ENCODE results near the gene SEMA4G. TPM values are rescaled to one million over a fixed set of nuclear protein-coding genes. Genes with fewer than 3 reads are reported as not detected.

SEMA4G gene
- total RNA-seq, 1 experiment from 2014 or later: 0.70 TPM

GRCh38 chr10:100978901-100979195 lies 9.5 kb downstream of the SEMA4G start:
- DNase-seq: no peak
- H3K9me3 ChIP-seq (ENCODE audit: insufficient read depth, low read depth): no peaks in the 10 kb centered on the region
- H3K4me2 ChIP-seq: no peak overlapping the region
- POLR2A ChIA-PET (ENCODE audit: unreplicated experiment): no interaction called here
- no TSS peak for BruUV-seq (replicated peaks)
- intact Hi-C loops (cut with micrococcal nuclease; ENCODE audit: unreplicated experiment): no loop called here
- H3K4me1 ChIP-seq (replicated peaks; ENCODE audit: insufficient read depth): peaks cover 9% of the 10 kb centered on the region
- no peaks in the 10 kb centered on the region for H3K27me3 ChIP-seq (ENCODE audit: insufficient read depth, low read depth)
- CTCF ChIA-PET: no interaction called here
- H3K79me2 ChIP-seq (ENCODE audit: low read depth): no peaks in the 10 kb centered on the region
- H3K9me2 ChIP-seq (ENCODE audit: insufficient read depth): no peaks in the 10 kb centered on the region
- no peak overlapping the region for H3K27ac ChIP-seq
- H2AFZ ChIP-seq: no peak overlapping the region
- H3K36me3 ChIP-seq (ENCODE audit: low read depth): no peaks in the 10 kb centered on the region
- no peaks in the 10 kb centered on the region for H4K20me1 ChIP-seq (ENCODE audit: insufficient read depth)
- TF ChIP-seq CTCF (conservative IDR thresholded peaks at IDR 0.05): no peak
- no peak for TF ChIP-seq EZH2 (IDR thresholded peaks at IDR 0.05; ENCODE audit: low read depth)
- no peaks in the 10 kb centered on the region for H3F3A ChIP-seq (ENCODE audit: insufficient read depth, low read depth)
- H3K4me3 ChIP-seq: no peak overlapping the region

DNA sequence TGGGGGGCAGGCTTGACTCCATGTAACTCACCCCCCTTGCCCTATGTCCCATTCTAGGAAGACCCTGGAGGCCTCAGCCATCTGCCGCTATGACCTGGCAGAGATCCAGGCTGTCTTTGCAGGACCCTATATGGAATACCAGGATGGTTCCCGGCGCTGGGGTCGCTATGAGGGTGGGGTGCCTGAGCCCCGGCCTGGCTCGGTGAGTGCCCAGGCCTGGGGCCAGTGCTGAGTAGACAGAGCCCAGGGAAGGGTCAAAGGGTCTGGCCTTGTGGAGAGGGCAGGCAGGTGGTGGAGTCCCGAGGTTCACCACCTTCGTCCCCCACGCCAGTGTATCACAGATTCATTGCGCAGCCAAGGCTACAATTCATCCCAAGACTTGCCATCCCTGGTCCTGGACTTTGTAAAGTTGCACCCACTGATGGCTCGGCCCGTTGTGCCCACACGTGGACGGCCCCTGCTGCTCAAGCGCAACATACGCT lies 10.5 kb downstream of the SEMA4G start:
- H4K20me1 ChIP-seq (ENCODE audit: insufficient read depth): no peaks in the 10 kb centered on the region
- no peak overlapping the region for H2AFZ ChIP-seq
- H3K36me3 ChIP-seq (ENCODE audit: low read depth): no peaks in the 10 kb centered on the region
- H3K27me3 ChIP-seq (ENCODE audit: insufficient read depth, low read depth): no peaks in the 10 kb centered on the region
- TF ChIP-seq CTCF (conservative IDR thresholded peaks at IDR 0.05) (no peak), EZH2 (IDR thresholded peaks at IDR 0.05; ENCODE audit: low read depth) (no peak)
- no peak for DNase-seq
- no peak overlapping the region for H3K4me2 ChIP-seq
- H3K4me1 ChIP-seq (replicated peaks; ENCODE audit: insufficient read depth): peaks cover 9% of the 10 kb centered on the region
- no peaks in the 10 kb centered on the region for H3K79me2 ChIP-seq (ENCODE audit: low read depth)
- H3F3A ChIP-seq (ENCODE audit: insufficient read depth, low read depth): no peaks in the 10 kb centered on the region
- intact Hi-C loops (cut with micrococcal nuclease; ENCODE audit: unreplicated experiment): no loop called here
- no peaks in the 10 kb centered on the region for H3K9me2 ChIP-seq (ENCODE audit: insufficient read depth)
- H3K9me3 ChIP-seq (ENCODE audit: insufficient read depth, low read depth): no peaks in the 10 kb centered on the region
- H3K4me3 ChIP-seq: no peak overlapping the region
- ChIA-PET CTCF (no interaction called here), POLR2A (ENCODE audit: unreplicated experiment) (no interaction called here)
- no TSS peak for BruUV-seq (replicated peaks)
- no peak overlapping the region for H3K27ac ChIP-seq

GRCh38 chr10:100980311-100980710 lies 11.0 kb downstream of the SEMA4G start:
- no peaks in the 10 kb centered on the region for H4K20me1 ChIP-seq (ENCODE audit: insufficient read depth)
- no peaks in the 10 kb centered on the region for H3K27me3 ChIP-seq (ENCODE audit: insufficient read depth, low read depth)
- POLR2A ChIA-PET (ENCODE audit: unreplicated experiment): no interaction called here
- H3K27ac ChIP-seq: no peak overlapping the region
- H3K9me2 ChIP-seq (ENCODE audit: insufficient read depth): no peaks in the 10 kb centered on the region
- no peak overlapping the region for H3K4me2 ChIP-seq
- no peaks in the 10 kb centered on the region for H3F3A ChIP-seq (ENCODE audit: insufficient read depth, low read depth)
- 0 out of 2 replicates have a peak, but pooled peaks cover under 1% of the 10 kb centered on the region for H3K79me2 ChIP-seq (ENCODE audit: low read depth)
- peaks cover 9% of the 10 kb centered on the region for H3K4me1 ChIP-seq (replicated peaks; ENCODE audit: insufficient read depth)
- no peaks in the 10 kb centered on the region for H3K36me3 ChIP-seq (ENCODE audit: low read depth)
- CTCF ChIA-PET: no interaction called here
- no peaks in the 10 kb centered on the region for H3K9me3 ChIP-seq (ENCODE audit: insufficient read depth, low read depth)
- no TSS peak for BruUV-seq (replicated peaks)
- TF ChIP-seq CTCF (conservative IDR thresholded peaks at IDR 0.05) (no peak), EZH2 (IDR thresholded peaks at IDR 0.05; ENCODE audit: low read depth) (no peak)
- no peak overlapping the region for H3K4me3 ChIP-seq
- DNase-seq: no peak
- H2AFZ ChIP-seq: no peak overlapping the region
- intact Hi-C loops (cut with micrococcal nuclease; ENCODE audit: unreplicated experiment): no loop called here

Measured in PC-9 (cell line).